Activated T-helper 9 cell treated with anti-CD3 and anti-CD28 coated beads, Interleukin-2, amount 50 U/mL, for 16 hours (primary cell): ENCODE data around the gene TMCC3.

Experiments used
- DNase-seq: peaks from one replicate; pipeline ENCODE4 v3.0.0-alpha.2; 2020; ENCODE audit warnings: low read depth

TMCC3 gene

DNA sequence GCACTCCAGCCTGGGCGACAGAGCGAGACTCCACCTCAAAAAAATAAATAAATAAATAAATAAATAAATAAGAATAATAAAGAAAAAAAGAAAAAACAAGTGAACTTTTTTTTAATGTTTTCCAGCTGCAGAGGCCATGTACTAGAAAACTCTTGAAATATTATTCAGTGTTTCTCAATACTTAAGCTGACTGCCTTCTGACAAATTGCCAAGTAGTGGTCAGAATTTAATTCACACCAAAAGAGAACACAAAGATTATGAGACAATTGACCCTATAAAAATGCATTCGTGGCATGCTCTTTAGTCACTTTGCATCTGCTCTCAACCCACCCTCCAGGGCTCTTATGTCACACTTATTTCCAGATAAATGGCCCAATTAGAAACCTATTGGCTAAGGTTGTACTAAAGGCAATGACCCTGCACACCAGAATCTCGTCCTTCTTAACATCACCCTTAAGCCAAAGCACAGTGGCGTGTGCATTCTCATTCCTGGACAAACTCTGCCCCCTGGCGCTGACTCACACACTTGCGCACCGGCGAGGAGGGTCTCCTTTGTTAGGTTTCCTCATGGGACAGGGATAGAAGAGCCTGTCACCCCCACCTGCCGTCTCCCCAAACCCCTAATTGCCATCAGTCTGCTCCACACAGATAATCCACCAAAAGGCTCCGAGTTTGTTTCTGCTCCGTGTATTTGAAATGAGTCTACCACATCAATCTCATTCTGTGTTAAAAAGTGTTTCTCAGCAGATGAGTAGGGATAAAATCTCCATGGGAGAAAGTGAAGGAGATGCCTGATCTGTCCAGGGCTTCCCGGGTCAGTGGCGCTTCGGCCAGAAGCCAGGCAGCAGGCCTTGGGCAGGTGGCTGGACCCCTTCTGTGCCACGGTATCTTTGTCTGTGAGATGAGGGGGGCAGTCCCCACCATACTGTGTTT, 117.6 kb downstream of the TMCC3 start:
- DNase-seq = peak; percentile 50

DNA sequence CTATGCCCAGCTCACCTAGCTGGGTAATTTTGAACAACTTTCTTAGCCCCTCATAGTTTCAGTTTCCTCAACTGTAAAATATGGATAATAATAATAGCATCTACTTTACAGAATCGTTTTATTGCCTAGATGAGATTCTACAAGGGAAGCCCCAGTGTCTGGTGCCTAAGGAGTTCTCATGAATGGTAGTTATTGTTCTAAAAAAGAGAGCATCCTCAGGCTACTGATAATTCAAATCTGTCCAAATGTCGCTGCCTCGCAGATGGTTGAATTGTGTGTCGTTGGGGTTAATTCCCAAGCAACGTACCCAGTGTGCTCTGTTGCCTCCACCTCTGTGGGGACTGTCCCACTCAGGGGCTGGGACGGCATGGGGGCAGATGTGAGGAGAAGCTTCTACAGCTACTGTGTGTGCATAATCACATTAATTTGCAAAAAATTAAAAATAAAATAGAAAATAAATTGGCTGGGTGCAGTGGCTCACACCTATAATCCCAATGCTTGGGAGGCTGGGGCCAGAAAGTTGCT, 119.1 kb downstream of the TMCC3 start:
- DNase-seq = no peak

DNA sequence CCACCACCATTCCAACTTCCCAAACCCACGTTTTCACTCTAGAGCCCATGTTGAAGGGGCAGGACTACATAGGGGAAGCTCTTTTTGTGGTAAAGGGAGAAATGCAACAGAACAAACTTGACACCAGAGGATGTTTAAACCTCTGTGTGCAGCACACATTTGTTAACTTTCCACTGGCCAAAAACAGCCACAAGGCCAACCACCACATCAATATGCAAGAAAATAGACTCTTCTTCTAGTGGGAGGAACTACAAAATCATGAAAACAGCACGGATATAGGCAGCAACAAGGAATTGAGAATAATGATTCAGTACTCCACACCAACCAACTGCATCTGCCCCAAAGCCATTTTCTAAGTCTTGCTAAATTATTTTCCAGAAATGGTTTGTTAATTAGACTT, 124.4 kb downstream of the TMCC3 start:
- no peak for DNase-seq
